HG03108 (cell line): ENCODE data around the gene KIF3A.

Source experiments
- ATAC-seq: cut with Tn5 transposase; IDR thresholded peaks from one replicate; pipeline ENCODE4 v1.9.1; 2021; ENCODE audit warnings: moderate library complexity; ENCODE audit not compliant: unreplicated experiment

The KIF3A gene

DNA sequence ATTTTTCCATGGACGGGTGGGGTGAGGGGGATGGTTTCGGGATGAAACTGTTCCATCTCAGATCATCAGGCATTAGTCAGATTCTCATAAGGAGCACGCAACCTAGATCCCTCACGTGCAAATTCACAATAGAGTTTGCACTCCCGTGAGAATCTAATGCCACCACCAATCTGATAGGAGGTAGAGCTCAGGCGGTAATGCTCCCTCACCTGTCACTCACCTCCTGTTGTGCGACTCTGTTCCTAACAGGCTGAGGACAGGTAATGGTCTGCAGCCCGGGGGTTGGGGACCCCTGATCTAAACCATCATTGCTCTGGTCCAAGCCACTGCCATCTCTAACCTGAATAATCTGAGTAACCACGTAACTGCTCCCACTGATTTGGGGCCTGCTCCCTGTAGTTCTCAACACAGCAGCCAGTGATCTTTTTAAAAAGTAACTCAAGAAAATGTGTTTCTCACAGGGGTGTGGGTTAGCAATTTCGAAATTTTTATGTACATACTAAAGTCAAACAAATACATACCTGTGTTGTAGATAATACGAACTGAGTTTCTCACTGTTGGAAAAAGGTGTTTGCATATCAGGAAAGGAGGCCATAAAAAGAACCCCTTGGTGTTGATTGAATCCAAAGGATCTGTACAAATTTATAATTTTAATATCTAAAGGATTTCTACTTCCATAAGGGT, 90.6 kb downstream of the KIF3A start:
- ATAC-seq, result no peak

DNA sequence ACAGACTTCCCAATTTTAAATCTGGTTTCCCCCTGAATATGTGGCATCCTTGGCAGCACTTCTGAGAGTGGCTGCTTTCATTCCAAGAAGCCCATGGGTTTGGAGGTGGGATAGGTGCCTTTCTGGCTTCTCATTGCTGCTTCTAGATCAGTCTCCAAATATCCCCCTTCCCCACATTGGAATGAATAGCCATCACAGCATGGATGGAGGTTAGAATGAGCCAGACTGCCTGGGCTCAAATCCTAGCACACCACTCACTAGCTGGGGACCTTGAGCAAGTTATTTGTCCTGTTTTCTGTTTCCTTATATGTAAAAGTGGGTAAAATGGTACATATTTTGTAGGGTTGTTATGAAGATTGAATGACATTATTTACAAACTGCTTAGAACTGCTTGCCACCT, 93.2 kb downstream of the KIF3A start:
- ATAC-seq, result no peak
